Gastrocnemius medialis (tissue), 4 donors: ENCODE measurements around the gene NUB1.

ENCODE experiments used
- CTCF ChIP-seq, 5 experiments: fragments of 450-650 bp in 3 of 5; fragments of 200-600 bp in 2 of 5; sonication (generic) in 2 of 5; IDR thresholded peaks in 4 of 5; conservative IDR thresholded peaks in 1 of 5; 1 replicate in 4 of 5; 2 replicates in 1 of 5; pipeline ENCODE4 v1.5.1; 2016 to 2019; ENCODE audit warnings: antibody characterized with exemption in 5 of 5, mild to moderate bottlenecking in 3 of 5, moderate library complexity in 3 of 5
- POLR2A ChIP-seq, 2 donors: fragments of 450-650 bp; IDR thresholded peaks; one replicate each; pipeline ENCODE4 v1.6.1; 2017; ENCODE audit warnings: antibody characterized with exemption in 2 of 2, mild to moderate bottlenecking in 2 of 2, moderate library complexity in 2 of 2

GRCh38 chr7:151367284-151367683 lies 25.7 kb downstream of the NUB1 start:
- TF ChIP-seq CTCF (IDR thresholded peaks at IDR 0.05 in 4 of 5, conservative IDR thresholded peaks at IDR 0.05 in 1 of 5) = no peak
- TF ChIP-seq POLR2A (IDR thresholded peaks at IDR 0.05) = no peak
